NCI-H2029 treated with DMSO at 0.1 percent for 48 hours (cell line): ENCODE data around the gene PPM1H.
A peak's percentile ranks its signal among the peaks of the same experiment; 100 is the strongest.

ENCODE experiments used
- DNase-seq: peaks from one replicate; lab custom pipeline; 2025; lab: John Stamatoyannopoulos, UW

The PPM1H gene

DNA sequence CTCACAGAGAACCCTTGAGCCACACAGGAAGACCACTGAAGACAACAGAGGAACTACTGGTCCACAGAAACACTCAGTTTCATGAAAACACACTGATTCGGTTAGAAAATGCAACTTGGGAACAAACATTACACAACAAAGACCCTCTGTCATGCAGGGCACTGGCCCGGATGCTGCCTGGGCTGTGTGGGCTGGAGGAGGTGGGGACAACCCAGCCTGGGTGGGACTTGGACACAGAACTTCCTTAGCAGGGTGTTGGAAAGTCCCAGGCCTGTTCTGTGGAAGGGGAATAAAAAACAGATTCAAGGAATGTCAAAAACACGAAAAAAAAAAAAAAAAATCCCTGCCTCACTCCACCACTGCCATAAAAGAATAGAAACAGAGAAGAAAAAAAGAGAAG lies 287.4 kb downstream of the PPM1H start:
- no peak for DNase-seq

DNA sequence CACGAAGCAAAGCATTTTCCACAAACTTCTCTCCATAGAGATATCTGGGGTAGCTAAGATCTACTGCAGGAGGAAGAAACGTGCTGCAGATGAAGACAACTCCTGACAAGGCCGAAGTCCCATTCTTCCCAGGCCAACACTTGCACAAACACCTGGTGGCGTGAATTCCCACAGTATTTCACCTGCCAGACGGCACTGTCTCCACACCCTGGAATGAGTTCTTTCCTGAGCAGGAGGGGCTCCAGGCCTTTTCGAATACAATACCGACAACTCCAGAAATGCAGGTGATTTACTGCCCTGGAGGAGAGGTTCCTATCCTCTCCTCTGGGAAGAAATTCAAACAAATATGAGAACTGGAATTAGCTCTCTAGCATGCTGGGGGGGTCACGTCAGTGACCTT lies 288.4 kb downstream of the PPM1H start:
- no peak for DNase-seq

DNA sequence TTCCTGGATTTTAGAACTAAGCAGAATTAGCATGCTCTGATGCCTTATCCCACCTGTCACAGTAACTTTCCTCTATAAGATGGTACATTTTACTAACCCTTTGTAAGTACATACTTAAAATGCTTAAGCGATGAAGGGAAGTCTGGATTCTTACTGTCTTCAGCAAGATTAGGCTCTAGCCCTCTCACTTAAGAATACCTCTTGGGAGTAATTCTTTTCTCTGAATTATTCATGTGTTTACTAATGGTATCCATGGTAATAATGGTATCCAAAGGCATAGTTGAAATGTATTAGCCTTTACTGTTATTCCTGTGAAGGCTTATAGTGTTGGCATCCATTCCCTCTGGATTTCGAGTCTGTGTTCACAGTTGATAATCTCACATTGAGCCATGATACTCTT lies 291.5 kb downstream of the PPM1H start:
- DNase-seq, result no peak

DNA sequence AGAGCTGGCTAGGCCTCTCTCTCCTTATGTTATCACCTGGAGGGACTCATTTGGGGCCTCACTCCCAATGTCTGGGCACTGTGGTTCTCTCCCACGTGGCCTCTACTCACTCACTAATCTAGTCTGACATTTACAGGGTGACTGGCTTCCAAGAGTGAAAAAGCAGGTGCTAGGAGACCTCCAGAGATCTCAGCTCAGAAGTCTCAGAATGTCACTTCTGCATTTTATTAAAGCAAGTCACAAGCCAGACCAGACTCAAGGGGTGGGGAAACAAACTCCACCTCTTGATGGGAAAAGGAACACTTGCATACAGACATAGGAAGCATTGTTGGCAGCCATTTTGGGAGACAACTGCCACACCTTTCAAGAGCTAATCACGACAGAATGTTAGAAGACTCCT lies 292.5 kb downstream of the PPM1H start:
- DNase-seq, result no peak

DNA sequence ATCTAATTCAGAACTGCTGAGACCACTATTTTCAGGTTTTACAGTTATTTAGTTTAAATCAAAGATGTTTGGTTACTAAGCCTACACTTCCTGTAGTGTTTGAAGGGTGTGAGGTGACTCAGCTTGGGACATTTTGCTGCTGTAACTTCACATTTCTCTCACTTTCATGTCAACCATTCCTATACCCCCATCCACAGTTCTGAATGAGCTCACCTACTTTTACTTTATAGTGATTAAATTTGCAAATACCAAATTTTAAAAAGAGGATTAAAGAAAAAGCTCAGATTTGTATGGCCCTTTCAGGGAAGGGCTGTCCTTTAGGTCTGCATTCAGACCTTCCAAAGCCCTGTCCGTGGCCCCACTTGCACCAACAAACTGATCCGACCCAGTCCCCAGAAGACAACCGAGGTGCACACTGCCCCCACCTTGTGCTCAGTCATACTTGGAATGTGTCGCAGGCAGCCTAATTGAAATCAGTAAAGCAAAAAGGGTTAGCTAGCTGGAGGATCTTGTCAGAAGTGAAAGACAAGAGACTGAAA lies 294.0 kb downstream of the PPM1H start:
- no peak for DNase-seq

DNA sequence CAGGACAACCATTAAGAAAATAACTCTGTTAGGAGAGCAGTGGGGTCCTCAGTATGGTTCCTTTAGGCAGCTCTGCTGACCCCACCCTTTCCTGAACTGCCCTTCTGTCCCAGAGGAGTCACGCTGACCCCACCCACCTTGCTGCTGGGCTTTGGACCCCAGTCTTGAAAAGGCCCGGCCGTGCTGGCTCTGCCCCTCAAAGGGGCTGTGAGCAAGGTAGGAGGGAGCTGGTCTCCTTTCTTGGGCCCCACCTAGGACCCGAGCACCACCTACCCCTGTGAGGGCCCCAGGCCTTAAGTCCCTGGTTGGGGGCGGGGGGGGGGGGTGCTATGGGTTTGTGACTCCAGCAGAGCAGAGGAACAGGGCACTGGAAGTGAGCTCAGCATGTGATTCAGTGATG lies 297.3 kb downstream of the PPM1H start:
- no peak for DNase-seq

DNA sequence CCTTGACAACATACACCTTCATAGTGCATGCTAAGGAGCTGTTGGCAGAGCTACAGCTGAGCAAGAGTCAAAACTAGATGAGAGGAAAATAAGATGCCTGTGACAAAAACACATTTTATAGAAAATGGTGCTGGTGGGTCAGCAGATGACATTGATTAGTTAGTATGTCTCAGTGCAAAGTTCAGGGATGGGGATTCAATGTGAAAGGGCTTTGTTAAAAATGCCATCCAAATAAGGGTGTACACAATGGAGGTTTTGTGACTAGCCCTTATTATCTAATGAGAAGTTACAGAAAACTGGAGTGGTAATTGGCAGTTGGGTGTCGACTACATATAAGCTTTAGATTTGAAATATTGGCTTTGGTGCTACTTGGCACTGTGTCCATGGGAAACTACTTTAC lies 299.3 kb downstream of the PPM1H start:
- DNase-seq, result no peak

DNA sequence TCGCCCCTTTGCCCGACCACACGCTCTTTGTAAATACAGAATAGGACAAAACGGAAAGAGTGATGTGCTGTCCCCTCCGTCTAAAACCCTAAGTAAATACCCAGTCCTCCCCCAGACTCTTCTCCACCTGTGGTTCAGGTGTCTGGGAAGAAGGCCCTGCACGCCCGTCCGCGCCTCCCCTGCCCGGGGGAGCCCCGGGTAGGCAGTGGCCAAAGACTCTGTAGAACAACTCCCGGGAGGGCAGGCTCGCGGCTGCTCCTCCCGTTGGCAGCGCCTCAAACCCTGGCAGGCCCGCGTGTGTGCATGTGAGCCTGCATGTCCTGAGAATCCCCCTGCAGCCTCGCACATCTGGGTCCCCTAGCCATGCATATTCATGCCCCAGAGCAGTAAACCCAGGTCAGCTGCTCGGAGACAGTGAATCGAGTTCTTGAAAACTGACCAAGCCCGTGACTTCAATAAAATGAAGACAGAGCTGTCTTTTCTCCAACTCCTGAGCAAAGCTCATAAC lies 302.5 kb downstream of the PPM1H start:
- no peak for DNase-seq

DNA sequence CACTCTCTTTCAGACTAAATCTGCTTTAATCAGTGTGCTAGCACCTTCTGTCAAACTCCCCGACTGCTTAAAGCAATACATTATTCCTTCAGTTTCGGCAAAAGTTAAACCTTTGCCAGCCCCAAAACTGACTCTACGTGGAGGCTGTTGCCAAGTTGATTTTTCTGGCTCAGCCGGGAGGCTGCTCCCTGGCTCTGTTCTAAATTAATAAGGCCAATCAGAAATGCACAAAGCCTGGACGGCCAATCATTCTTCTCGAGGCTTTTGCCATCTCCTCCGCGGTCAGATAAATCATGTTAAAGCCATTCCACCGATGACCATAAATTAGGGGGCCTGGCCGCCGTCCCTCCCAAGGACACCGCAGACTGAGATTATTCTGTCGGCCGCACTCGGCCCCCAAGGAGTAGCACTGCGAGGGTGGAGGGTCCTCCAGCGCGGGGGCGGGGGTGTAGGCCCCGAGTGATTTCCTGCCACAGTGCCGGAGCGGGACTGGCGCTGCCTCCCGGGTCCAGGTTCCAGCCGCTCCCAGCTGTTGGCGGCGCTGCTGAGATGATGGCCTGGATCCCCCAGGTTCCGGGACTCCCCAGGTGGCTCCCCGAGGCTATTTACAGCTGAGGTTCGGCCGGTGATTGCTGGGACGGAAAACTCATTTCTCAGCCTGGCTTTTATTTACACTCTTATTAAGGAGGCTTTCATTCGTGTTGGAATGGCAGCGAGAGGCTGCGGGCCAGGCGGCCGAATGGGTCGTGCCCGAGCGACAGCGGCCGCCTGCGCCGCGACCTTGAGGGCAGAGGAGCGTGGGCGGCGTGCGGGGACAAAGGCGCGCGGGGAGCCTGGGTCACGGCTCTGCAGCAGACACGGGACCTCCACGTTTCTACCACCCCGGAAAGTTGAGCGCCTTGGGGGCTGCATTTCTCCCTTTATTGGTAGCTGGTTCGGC lies 303.2 kb downstream of the PPM1H start:
- DNase-seq, result no peak

DNA sequence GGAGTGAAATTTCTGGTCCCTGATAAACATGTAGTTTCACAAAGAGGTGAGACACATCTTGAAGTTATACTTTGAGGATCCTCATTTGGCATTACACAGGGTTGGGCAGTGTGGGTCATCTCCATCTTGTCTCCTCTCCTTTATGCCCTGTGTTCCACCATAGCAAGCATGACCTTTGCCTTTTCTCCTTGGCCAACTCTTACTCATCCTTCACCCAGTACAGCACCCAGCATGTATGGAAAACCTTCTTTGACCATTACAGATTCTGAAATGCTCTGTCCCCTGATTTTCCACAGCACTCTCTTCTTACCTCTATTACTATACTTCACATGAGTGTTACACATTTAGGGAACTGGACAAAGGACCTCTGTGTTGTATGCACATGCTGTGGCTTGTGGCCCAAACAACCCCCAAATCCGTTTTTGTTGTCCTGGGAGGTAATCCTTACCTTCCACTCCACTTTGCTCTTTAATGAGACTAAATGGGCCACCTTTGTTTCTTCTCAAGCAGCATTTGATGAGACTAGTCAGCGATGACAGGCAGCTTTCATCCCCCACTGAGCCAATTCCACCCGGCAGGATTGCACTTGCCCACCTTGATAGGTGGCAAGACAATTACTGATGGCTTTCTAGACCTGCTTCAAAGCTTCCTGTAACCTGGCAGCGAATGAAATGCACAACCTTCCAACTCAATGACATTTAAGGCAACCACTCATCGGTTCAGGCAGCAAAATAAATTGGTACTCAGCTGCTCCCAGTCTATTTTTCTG lies 304.8 kb downstream of the PPM1H start:
- no peak for DNase-seq

DNA sequence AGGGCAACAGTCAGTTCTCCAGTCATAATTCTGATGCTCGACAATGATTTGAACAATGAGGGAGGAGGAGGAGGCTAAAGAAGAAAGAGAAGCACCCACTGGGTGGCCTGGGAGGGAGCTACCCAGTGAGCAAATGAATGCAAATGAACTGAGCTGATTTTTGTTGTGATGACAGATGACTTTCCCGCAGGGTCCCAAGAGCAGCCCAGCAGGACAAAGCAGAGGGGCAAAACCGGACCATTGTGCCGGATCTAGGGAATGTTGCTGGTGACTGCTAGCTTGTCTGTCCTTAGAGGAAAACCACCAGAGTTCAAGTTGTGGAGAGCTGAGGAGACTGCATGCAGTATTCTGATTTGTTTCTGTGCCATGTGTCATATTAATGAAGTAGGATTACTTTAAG lies 305.5 kb downstream of the PPM1H start:
- DNase-seq, result no peak

DNA sequence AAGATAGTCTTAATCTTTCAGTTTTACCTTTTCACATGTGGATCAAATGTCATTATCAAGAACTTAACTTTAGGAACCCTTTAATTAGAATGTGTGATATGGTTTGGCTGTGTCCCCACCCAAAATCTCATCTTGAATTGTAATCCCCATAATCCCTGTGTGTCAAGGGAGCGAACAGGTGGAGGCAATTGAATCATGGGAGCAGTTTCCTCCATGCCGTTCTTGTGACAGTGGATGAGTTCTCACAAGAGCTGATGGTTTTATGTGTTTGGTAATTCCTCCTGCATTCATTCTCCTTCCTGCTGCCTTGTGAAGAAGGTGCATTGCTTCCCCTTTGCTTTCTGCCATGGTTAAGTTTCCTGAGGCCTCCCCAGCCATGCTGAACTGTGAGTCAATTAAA lies 307.8 kb downstream of the PPM1H start:
- no peak for DNase-seq

DNA sequence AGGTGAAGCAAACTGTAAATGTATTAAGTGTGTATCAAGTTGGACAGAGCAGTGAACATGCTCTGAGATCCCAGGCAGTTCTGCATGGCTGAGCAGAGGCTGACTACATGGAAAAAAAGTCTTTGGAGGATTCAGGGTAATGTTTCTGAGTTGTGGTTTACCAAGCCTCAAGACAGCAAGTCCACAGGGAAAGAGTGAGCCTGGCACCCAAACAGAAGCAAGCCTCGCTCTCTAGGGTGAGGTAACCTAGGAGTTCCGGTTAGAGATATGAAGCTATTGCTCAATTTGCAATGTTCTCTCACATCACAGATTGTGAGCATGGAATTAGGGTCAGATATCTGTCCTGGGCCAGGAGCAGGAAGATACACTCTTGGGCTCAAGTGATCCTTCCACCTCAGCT lies 309.7 kb downstream of the PPM1H start:
- no peak for DNase-seq

DNA sequence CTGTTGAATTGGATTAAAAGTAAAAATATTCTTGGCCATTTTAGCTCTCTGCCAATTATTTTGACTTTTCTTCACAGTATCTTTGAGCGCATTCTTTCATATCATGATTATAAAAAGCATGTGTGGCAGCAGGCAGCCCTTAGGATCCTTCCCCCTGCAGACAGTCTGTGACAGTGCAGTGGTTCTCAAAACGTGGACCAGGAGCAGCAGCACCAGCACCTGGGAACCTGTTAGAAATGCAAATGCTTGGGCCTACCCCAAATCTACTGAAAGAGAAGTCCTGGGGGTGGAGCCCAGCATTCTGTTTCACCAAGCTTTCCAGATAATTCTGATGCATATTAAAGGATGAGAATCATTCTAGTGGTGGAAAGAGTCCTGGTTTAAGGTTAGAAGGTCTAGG lies 312.8 kb downstream of the PPM1H start:
- DNase-seq, result no peak

DNA sequence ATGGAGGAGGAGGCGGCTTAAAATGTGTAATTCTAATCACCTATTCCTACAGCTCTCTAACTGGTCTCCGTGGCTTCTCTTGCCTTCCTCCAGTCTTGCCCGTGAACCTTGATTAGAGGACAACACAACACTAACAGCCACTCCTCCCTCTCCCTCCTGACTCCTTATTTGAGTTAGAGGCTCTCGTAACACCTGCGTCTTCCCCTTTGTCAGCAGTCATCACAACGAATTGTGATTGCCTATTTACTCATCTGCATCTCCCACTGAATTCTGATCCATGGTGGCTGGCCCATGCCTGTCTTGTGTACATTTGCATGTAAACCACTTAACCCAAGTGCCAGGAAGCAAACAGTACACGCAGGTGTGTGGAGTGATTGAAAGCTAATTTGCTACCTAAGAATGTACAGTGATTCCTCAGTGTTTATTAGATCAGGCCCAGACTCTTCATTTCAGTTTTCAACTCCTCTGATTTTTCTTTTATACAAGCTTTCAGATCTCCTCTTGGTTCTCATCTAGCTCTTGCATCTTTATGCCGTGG lies 313.8 kb downstream of the PPM1H start:
- peak; percentile 94 for DNase-seq

DNA sequence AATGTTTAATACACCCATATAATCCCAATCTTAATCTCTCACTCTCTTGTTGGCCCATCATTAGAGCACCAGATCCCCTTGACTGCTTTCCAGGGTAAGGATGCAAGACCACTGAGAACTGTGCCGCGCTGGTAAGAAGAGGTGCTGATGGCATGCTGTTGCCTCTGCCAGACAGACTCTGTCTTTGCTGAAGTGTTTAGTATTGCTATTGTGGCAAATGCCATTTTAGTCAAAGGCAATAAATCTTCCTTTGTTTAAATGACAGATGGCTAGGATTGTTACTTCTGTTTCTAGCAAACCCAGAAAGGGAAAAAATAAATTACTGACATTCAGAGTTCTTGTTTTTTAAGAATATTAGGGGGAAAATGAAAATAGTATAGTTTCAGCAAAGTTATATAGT lies 316.0 kb downstream of the PPM1H start:
- DNase-seq, result no peak

DNA sequence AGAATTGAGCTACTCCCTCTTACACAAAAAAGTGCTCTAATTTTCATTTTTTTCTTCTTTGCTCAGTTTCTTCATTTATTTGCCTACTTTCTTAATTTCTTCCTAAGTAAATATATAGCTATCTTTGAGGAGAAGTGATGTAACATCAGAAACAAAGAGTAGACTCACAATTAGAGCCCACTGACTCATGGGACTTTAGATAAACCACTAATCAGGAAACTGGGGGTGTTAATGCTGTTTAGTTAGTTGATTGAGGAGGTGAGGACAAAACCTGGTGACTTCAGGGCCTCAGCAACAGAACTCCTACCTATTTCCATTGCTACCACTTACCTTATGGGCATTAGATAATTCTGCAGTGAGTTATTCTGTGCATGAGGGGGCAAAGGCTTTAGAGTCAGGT lies 316.6 kb downstream of the PPM1H start:
- no peak for DNase-seq

DNA sequence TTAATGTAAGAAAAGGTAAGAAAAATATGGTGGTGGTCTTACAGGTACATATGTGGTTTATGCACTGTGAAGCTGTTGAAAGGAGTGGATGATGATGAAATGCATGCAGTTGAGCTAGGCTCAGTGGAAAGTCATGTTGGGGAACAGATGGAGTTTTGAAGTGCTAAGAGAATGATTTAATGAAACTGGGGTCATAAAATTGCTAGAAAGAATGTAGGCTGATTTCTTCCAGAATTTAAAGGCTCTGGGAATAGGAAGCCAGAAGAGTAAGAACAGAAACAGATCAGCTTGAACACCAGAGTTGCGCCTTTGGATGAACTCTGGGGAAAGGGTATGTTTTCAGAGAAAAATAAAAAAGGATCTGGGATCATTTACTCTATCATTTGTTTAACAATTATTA lies 321.9 kb downstream of the PPM1H start:
- no peak for DNase-seq

DNA sequence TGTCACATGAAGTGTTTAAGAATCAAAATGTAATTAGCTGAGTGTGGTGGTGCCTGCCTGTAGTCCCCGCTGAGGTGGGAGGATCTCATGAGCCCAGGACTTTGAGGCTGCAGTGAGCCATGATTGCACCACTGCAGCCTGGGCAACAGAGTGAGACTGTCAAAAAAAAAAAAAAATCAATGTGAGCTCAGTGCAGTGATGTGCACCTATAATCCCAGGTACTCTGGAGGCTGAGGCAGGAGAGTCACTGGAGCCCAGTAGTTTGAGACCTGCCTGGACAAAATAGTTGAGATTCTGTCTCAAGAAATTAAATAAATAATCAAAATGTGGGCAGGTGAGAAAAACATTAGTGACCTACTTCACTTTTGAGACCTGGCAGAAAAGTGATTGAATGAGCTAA lies 328.3 kb downstream of the PPM1H start:
- DNase-seq, result no peak

DNA sequence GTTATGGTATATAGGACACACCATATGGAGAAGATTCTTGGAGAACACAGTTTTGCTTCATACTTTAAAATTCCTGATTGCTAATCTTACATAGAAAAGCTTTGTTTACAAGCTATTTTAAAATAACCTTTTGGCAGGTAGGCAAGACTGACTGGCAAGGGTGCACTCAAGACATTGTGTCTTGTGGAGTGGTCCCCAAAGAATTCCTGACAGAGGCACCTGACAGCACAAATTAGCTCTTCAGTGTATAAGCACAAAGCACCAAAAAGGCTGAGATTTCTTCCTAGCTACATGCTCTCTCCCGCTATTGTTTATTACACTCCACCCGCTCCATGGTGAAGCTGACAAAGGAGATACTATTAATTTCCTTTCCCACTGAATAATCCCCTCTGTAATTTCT lies 329.0 kb downstream of the PPM1H start:
- DNase-seq, result no peak

DNA sequence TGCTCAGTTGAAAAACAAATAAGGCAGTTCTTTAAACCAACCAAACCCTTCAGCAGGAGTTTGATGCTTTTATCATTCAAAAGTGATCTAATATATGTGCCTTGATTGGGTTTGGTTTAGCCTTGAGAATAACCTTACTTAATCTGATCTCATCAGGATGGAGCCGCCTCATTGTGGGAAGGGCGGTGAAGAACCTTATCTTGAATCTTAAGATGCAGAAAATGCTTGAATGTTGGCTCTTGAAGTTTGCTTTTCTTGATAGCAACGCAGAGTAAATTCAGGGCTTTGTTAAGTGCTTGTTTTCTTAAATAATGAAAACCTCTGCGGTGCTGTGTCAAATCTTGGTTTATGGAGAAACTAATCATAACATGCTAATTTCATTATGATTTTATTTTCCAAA lies 330.1 kb downstream of the PPM1H start:
- no peak for DNase-seq

DNA sequence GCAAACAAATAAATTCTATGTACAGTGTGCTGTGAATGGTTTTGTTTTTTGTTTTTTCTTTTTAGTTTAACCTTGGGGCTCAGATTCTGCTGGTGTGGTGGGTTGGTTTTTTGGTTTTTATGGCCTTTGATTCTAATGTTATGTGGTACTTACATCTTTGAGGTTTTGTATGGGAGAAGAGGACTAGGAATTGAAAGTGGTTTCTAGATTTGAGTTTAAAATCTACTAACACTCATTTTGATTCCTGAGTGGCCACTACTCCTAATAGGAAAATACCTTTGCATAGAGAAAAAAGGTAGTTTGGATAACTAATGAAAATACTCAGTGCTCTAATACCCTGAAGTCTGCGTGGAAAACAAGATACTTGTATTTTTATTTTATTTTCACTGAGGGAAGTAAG lies 330.6 kb downstream of the PPM1H start:
- no peak for DNase-seq

DNA sequence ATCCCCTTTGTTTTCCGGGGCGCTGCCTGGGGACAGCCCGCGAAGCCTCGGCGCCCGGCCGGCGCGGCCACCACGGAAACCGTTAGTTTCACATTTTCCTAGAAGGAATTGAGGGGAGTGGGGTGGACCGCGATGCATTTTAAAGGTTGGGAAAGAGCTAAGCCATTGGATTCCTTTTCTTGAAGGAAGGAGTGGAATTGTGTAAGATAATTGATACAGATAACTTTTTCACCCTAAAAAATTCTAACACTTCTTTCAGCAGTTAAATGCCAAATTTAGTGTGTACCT lies 331.2 kb downstream of the PPM1H start:
- no peak for DNase-seq
